Gastroesophageal sphincter (tissue), 4 donors: ENCODE data around the gene ALDH6A1. TPM values are rescaled to one million over a fixed set of nuclear protein-coding genes. Genes with fewer than 3 reads are reported as not detected.

ENCODE experiments used
- ATAC-seq: fragments of 150-250 bp; one replicate; pipeline ENCODE4 v1.9.1; 2016; ENCODE audit warnings: mild to moderate bottlenecking, moderate library complexity
- H3K27ac ChIP-seq, 4 donors: fragments of 200-600 bp; sonication (generic) in 3 of 4; 1 replicate in 3 of 4; 2 replicates in 1 of 4; pipeline ENCODE4 v1.5.1; 2016 to 2019
- H3K27me3 ChIP-seq: fragments of 200-600 bp; sonication (generic); one replicate; pipeline ENCODE4 v1.5.1; 2019
- H3K36me3 ChIP-seq, 2 donors: fragments of 200-600 bp; sonication (generic); one replicate each; pipeline ENCODE4 v1.5.1; 2019; ENCODE audit warnings: control low read depth in 1 of 2
- H3K4me1 ChIP-seq, 3 donors: fragments of 200-600 bp; sonication (generic); 1 replicate in 2 of 3; 2 replicates in 1 of 3; pipeline ENCODE4 v1.5.1; 2016 to 2019; ENCODE audit warnings: control low read depth in 2 of 3
- H3K4me3 ChIP-seq, 2 donors: fragments of 200-600 bp; sonication (generic); one replicate each; pipeline ENCODE4 v1.5.1; 2019; ENCODE audit warnings: mild to moderate bottlenecking in 1 of 2, moderate library complexity in 1 of 2
- H3K9me3 ChIP-seq, 3 donors: fragments of 200-600 bp; sonication (generic); one replicate each; pipeline ENCODE4 v1.5.1; 2017 to 2019; ENCODE audit warnings: control low read depth in 2 of 3
- EP300 ChIP-seq: sonication (generic); formaldehyde crosslinking; IDR thresholded peaks from one replicate; pipeline ENCODE4 v1.6.1; 2017; ENCODE audit warnings: antibody characterized with exemption, mild to moderate bottlenecking
- POLR2A ChIP-seq, 2 donors: fragments of 450-650 bp; IDR thresholded peaks; one replicate each; pipeline ENCODE4 v1.6.1; 2017; ENCODE audit warnings: antibody characterized with exemption in 2 of 2, mild to moderate bottlenecking in 2 of 2, moderate library complexity in 1 of 2
- POLR2AphosphoS5 ChIP-seq: sonication (generic); formaldehyde crosslinking; IDR thresholded peaks from one replicate; pipeline ENCODE4 v1.6.1; 2017; ENCODE audit warnings: antibody characterized with exemption
- WGBS, 2 donors: methylation state at CpG; one replicate each; pipeline ENCODE4 v1.1.5; 2018; ENCODE audit warnings: low coverage in 1 of 2; 5-methylcytosine and 5-hydroxymethylcytosine counted together
- total RNA-seq, 4 donors: library from RNA; depleted of rRNA; stranded (reverse); fragments of >200 nt; gene quantifications; one replicate each; pipeline ENCODE4 v1.1.0, GENCODE V29; 2016
- TF ChIP-seq, protein P1 (sequence below), 4 experiments: fragments of 200-600 bp in 2 of 4; fragments of 450-650 bp in 2 of 4; sonication (generic) in 1 of 4; IDR thresholded peaks; one replicate each; pipeline ENCODE4 v1.5.1; 2017 to 2019; ENCODE audit warnings: antibody characterized with exemption in 4 of 4, mild to moderate bottlenecking in 2 of 4, moderate library complexity in 2 of 4

Gene ALDH6A1
- total RNA-seq, 4 donors from 2014 or later: 47.9 to 70.5 (median 61.3) TPM

DNA sequence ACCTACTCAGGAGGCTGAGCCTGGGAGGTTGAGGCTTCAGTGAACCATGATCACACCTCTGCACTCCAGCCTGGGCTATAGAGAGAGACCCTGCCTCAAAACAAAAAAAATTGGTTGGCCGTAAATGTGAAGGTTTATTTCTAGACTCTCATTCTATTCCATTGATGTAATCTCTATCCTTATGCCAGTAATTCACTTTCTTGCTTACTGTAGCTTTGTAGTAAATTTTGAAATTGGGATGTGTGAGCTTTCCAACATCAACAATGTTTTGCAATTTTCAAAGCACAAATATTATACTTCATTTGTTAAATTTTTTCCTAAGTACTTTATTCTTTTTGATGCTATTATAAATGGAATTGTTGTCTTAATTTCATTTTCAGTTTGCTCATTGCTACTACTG is 25.1 kb upstream of the ALDH6A1 start:
- Histone ChIP-seq H3K27ac (no peak overlapping the region), H3K4me3 (no peak overlapping the region), H3K4me1 (no peaks in the 10 kb centered on the region), H3K36me3 (peaks cover 0 to 64% of the 10 kb centered on the region in 2 donors), H3K9me3 (no peaks in the 10 kb centered on the region), H3K27me3 (no peaks in the 10 kb centered on the region)
- TF ChIP-seq POLR2AphosphoS5 (no peak), POLR2A (IDR thresholded peaks at IDR 0.05) (no peak), EP300 (no peak)
- TF ChIP-seq, protein P1, sequence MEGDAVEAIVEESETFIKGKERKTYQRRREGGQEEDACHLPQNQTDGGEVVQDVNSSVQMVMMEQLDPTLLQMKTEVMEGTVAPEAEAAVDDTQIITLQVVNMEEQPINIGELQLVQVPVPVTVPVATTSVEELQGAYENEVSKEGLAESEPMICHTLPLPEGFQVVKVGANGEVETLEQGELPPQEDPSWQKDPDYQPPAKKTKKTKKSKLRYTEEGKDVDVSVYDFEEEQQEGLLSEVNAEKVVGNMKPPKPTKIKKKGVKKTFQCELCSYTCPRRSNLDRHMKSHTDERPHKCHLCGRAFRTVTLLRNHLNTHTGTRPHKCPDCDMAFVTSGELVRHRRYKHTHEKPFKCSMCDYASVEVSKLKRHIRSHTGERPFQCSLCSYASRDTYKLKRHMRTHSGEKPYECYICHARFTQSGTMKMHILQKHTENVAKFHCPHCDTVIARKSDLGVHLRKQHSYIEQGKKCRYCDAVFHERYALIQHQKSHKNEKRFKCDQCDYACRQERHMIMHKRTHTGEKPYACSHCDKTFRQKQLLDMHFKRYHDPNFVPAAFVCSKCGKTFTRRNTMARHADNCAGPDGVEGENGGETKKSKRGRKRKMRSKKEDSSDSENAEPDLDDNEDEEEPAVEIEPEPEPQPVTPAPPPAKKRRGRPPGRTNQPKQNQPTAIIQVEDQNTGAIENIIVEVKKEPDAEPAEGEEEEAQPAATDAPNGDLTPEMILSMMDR (IDR thresholded peaks at IDR 0.05): no peak
- ATAC-seq: no peak
- WGBS, 2 donors: 38 to 79% methylated on average over 1 of the region's 1 CpG

DNA sequence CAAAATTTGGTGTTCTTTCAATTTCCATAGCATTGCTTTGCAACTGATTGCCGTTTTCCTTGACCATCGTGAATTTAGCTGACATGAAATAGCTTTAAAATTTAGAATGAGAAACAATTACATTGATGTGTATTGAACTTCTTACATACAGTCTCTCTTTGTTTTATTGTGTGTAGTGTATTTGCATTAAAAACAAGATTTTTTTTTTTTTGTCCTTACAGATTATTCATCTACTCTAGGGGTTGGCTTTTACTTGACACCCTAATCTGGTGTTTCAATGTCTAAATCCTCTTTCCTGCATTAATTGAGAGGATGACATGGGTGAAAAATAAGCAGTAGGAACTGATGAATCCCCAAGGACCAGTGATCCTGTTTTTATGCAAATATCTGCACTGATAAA is 21.1 kb upstream of the ALDH6A1 start:
- no peak overlapping the region for H3K27ac ChIP-seq
- no peak for TF ChIP-seq POLR2AphosphoS5
- TF ChIP-seq, protein P1 (IDR thresholded peaks at IDR 0.05): no peak
- no peak for TF ChIP-seq EP300
- TF ChIP-seq POLR2A (IDR thresholded peaks at IDR 0.05): no peak
- ATAC-seq: no peak
- H3K4me1 ChIP-seq: no peaks in the 10 kb centered on the region
- WGBS, 2 donors: 90 to 95% methylated on average over 2 of the region's 2 CpGs
- H3K36me3 ChIP-seq: peaks cover 0 to 63% of the 10 kb centered on the region in 2 donors
- H3K27me3 ChIP-seq: no peaks in the 10 kb centered on the region
- no peaks in the 10 kb centered on the region for H3K9me3 ChIP-seq
- H3K4me3 ChIP-seq: no peak overlapping the region

DNA sequence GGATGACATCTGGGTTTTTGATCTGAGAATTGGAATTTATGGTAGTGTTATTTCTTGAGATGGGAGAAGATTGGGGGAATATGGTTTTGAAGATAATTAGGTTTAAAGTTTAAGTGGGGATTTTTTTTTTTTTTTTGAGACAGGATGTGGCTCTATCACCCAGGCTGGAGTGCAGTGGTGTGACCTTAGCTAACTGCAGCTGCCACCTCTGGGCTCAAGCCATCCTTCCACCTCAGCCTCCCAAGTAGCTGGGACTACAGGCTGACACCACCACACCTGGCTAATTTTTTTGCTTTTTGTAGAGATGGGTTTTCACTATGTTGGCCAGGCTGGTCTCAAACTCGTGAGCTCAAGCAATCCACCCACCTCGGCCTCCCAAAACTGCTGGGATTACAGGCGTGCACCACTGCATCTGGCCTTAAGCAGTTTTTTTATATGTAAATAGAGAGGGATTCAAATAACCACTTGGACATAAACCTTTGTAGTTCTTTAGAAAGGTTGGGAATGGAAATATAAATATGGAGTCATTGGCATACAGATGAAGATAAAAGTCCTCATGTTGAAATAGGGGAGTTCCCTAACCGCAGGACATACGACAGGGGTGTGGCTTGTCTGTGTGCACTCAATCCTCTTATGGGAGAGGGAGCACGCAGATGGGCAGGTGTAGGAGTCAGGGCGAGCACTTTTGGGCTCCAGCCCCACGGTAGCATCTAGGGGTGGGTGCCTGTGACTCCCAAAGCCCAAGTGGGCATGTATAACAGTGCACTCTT is 5.2 kb upstream of the ALDH6A1 start:
- no peaks in the 10 kb centered on the region for H3K9me3 ChIP-seq
- no peaks in the 10 kb centered on the region for H3K27me3 ChIP-seq
- H3K36me3 ChIP-seq: peaks cover 0 to 38% of the 10 kb centered on the region in 2 donors
- ATAC-seq: no peak
- peaks cover 0 to 18% (median 7%) of the 10 kb centered on the region in 3 donors for H3K4me1 ChIP-seq
- H3K4me3 ChIP-seq: no peak overlapping the region
- TF ChIP-seq POLR2A (IDR thresholded peaks at IDR 0.05) (no peak), EP300 (no peak), POLR2AphosphoS5 (no peak)
- TF ChIP-seq, protein P1 (IDR thresholded peaks at IDR 0.05): no peak
- H3K27ac ChIP-seq: no peak overlapping the region
- WGBS, 2 donors: 78 to 83% methylated on average over 6 of the region's 8 CpGs

DNA sequence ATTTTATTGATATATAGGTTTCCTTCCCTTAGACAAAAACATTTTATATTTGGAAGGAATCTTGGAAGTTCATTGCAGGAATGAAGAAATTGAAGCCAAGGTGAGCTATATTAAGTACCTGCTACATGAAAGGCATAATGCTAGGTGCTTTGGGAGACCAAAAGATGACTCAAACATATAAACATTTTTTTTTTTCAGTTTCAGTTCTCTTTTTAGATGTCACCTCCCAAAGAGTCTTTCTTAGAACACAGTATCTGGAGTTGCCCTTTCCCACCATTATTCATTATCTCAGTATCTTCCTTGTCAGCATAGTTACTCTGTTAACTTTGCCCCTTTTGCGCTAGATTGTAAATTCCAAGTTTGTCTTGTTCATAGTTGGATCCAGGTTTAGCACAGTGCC is 1.6 kb upstream of the ALDH6A1 start:
- peak overlapping the region in 1 of 2 donors; percentile 81 for H3K4me3 ChIP-seq
- H3K27ac ChIP-seq: peak overlapping the region in 1 of 4 donors; percentile 87
- 77 to 100% methylated on average over 1 of the region's 1 CpG for WGBS, 2 donors
- peaks cover 0 to 44% (median 7%) of the 10 kb centered on the region in 3 donors for H3K4me1 ChIP-seq
- H3K36me3 ChIP-seq: peaks cover 0 to 2% of the 10 kb centered on the region in 2 donors
- no peak for TF ChIP-seq POLR2A (IDR thresholded peaks at IDR 0.05)
- TF ChIP-seq POLR2AphosphoS5: no peak
- TF ChIP-seq, protein P1 (IDR thresholded peaks at IDR 0.05): no peak
- TF ChIP-seq EP300: no peak
- no peaks in the 10 kb centered on the region for H3K27me3 ChIP-seq
- no peaks in the 10 kb centered on the region for H3K9me3 ChIP-seq
- ATAC-seq: no peak
